Glutamatergic neuron (in vitro differentiated cells): ENCODE results near the gene S100A12. TPM values are rescaled to one million over a fixed set of nuclear protein-coding genes. Genes with fewer than 3 reads are reported as not detected.
A peak's percentile ranks its signal among the peaks of the same experiment; 100 is the strongest.
"Not testable (repeated sequence)": the region's sequence is repeated elsewhere in the genome, so short reads cannot be mapped to it uniquely, and the experiment has no call there.

Experiments
- DNase-seq: peaks from one replicate; pipeline ENCODE4 v3.0.0; 2022
- H3K27ac Mint-ChIP-seq: one replicate; pipeline ENCODE4 v1.8.0; 2020; ENCODE audit warnings: mild to moderate bottlenecking, mixed read lengths, inconsistent platforms; ENCODE audit not compliant: unreplicated experiment
- H3K27me3 Mint-ChIP-seq: one replicate; pipeline ENCODE4 v1.8.0; 2020; ENCODE audit warnings: mild to moderate bottlenecking, moderate library complexity, mixed read lengths, inconsistent platforms; ENCODE audit not compliant: unreplicated experiment
- H3K36me3 Mint-ChIP-seq: one replicate; pipeline ENCODE4 v1.8.0; 2020; ENCODE audit warnings: mild to moderate bottlenecking, mixed read lengths, inconsistent platforms; ENCODE audit not compliant: unreplicated experiment
- H3K4me1 Mint-ChIP-seq: one replicate; pipeline ENCODE4 v1.8.0; 2020; ENCODE audit warnings: mild to moderate bottlenecking, low read depth, mixed read lengths, inconsistent platforms; ENCODE audit not compliant: unreplicated experiment
- H3K4me3 Mint-ChIP-seq: one replicate; pipeline ENCODE4 v1.8.0; 2020; ENCODE audit warnings: mild to moderate bottlenecking, mixed read lengths, inconsistent platforms; ENCODE audit not compliant: unreplicated experiment
- H3K9me3 Mint-ChIP-seq: one replicate; pipeline ENCODE4 v1.8.0; 2020; ENCODE audit warnings: mild to moderate bottlenecking, moderate library complexity, mixed read lengths, inconsistent platforms; ENCODE audit not compliant: unreplicated experiment
- long read RNA-seq: library from polyadenylated mRNA; unstranded; transcript quantifications from one replicate; pipeline ENCODE4 v2.0.0, GENCODE V29; 2020; ENCODE audit not compliant: unreplicated experiment
- total RNA-seq: library from RNA; stranded (reverse); fragmentation: NEBNext Ultra II Directional; extraction: Animal tissue kit (Norgen Biotek cat#: 25700); gene quantifications from one replicate; pipeline ENCODE4 v1.2.1, GENCODE V29; 2021; ENCODE audit not compliant: unreplicated experiment
- TF ChIP-seq, protein P1 (sequence below): fragments of 200-600 bp; sonication (generic); IDR thresholded peaks from one replicate; pipeline ENCODE4 v1.5.0; 2021; ENCODE audit not compliant: partially characterized antibody, unreplicated experiment

Gene S100A12
- total RNA-seq = not detected
- long read RNA-seq = 0 reads

- DNase-seq = no peak
- no peak within 1 kb of the TSS for H3K27ac Mint-ChIP-seq
- TF ChIP-seq, protein P1, sequence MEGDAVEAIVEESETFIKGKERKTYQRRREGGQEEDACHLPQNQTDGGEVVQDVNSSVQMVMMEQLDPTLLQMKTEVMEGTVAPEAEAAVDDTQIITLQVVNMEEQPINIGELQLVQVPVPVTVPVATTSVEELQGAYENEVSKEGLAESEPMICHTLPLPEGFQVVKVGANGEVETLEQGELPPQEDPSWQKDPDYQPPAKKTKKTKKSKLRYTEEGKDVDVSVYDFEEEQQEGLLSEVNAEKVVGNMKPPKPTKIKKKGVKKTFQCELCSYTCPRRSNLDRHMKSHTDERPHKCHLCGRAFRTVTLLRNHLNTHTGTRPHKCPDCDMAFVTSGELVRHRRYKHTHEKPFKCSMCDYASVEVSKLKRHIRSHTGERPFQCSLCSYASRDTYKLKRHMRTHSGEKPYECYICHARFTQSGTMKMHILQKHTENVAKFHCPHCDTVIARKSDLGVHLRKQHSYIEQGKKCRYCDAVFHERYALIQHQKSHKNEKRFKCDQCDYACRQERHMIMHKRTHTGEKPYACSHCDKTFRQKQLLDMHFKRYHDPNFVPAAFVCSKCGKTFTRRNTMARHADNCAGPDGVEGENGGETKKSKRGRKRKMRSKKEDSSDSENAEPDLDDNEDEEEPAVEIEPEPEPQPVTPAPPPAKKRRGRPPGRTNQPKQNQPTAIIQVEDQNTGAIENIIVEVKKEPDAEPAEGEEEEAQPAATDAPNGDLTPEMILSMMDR = no peak
- H3K27me3 Mint-ChIP-seq = peaks cover 2% of the 10 kb centered on the region
- no peaks in the 10 kb centered on the region for H3K36me3 Mint-ChIP-seq
- no peaks in the 10 kb centered on the region for H3K9me3 Mint-ChIP-seq
- no peaks in the 10 kb centered on the region for H3K4me1 Mint-ChIP-seq
- H3K4me3 Mint-ChIP-seq = no peak within 1 kb of the TSS
These were observed at the start of gene S100A12 for GRCh38 chr1:153375511-153375910. Gene S100A12 (minus strand): TSS chr1:153375621. CDS start chr1:153374592, 1,029 bp downstream.

DNA sequence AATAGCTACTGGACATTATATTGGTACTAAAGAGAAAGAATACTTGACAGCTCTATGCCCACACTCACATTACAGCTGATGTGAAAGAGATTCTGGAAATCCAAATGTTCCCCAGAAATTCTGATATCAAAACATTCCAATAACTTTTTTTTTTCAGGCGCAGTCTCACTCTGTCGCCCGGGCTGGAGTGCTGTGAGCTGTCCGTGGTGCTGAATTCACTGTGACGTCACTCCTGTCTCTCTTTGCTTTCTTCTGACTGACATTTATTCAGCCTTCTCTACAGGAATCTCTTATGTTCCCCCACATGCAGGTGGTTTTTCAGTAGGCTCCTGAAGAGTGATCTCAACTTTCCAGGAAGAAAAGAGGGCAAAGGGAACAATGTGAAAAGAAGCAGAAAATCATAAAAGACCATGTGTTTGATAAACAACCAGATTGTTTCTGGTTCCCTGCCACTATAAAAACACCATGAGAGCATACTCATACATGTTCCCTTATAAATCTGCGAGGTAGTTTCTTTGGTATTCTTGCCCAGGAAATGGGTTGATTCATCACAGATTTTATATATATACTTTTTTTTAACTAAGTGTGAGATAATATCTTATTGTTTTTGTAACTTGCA lies 47.1 kb upstream of the S100A12 start:
- no peak overlapping the region for H3K27ac Mint-ChIP-seq
- peaks cover 7% of the 10 kb centered on the region for H3K9me3 Mint-ChIP-seq
- DNase-seq = no peak
- TF ChIP-seq, protein P1 = no peak
- H3K4me1 Mint-ChIP-seq = no peaks in the 10 kb centered on the region
- H3K36me3 Mint-ChIP-seq = no peaks in the 10 kb centered on the region
- no peak overlapping the region for H3K4me3 Mint-ChIP-seq
- peaks cover 4% of the 10 kb centered on the region for H3K27me3 Mint-ChIP-seq

GRCh38 chr1:153420306-153420705 lies 44.9 kb upstream of the S100A12 start:
- TF ChIP-seq, protein P1 = no peak
- Mint-ChIP-seq H3K4me3 (peak overlapping the region; percentile 10), H3K36me3 (no peaks in the 10 kb centered on the region), H3K4me1 (no peaks in the 10 kb centered on the region), H3K27me3 (peaks cover 4% of the 10 kb centered on the region), H3K27ac (no peak overlapping the region), H3K9me3 (peaks cover 7% of the 10 kb centered on the region)
- DNase-seq = no peak

- not testable (repeated sequence) for H3K36me3 Mint-ChIP-seq, DNase-seq, H3K27me3 Mint-ChIP-seq
These were observed 44.0 kb upstream of the S100A12 start for GRCh38 chr1:153419436-153419793.

DNA sequence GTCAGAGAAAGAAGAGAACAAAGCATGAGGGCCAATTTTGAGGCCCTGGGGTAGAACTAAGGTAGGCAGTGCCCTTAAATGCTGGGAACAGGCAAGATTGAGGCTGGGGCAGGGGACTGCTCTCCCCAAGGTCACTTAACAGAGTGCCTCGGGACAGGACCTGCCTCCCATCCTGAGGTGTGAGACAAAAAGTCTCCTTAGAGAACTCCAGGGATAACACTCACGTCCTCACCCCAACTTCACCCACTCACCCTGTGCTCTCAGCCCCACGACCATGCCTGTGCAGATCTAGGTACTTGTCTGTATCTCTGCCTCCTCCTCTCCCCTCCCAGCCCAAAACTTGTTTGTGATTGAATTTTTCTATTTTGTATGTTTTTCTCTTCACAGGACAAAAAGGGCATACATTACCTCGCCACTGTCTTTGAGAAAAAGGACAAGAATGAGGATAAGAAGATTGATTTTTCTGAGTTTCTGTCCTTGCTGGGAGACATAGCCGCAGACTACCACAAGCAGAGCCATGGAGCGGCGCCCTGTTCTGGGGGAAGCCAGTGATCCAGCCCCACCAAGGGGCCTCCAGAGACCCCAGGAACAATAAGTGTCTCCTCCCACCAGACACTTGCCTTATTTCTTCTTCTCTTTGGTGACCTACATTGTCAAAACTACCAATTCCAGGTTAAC lies 43.5 kb upstream of the S100A12 start:
- not testable (repeated sequence) for H3K4me3 Mint-ChIP-seq, H3K27ac Mint-ChIP-seq, H3K36me3 Mint-ChIP-seq, H3K4me1 Mint-ChIP-seq, H3K27me3 Mint-ChIP-seq, DNase-seq, H3K9me3 Mint-ChIP-seq

More at GRCh38 chr1:153419436-153419793, 44.0 kb upstream of the S100A12 start:
- H3K4me3 Mint-ChIP-seq, H3K4me1 Mint-ChIP-seq, H3K9me3 Mint-ChIP-seq, H3K27ac Mint-ChIP-seq: not testable (repeated sequence)
